ENCODE results near the gene LILRA2. TPM values are rescaled to one million over a fixed set of nuclear protein-coding genes. Genes with fewer than 3 reads are reported as not detected.

The LILRA2 gene
- total and polyA plus RNA-seq, 2 of the 8 experiments (the other 6 are each of a cell fraction or from before 2014, with no cell fraction given) = not detected

DNA sequence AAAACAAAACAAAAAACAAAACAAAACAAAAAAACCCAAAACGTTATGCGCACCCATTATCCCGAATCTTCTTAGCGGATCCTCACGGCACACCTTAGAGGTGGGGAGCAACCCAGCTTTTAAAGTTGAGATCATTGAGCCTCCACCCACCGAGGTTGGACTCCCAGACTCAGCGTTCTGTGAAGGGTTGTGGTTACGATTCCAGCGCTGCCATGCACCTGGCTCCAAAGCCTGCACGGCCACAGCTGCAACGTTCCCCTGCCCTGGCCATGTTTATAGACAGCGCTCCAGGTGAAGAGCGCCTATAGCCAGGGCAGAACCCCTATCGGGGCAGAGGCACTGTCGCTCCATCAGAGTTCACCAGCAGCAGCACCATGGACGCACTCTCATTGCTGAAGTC, 18.7 kb upstream of the LILRA2 start (continued):
- TF ChIP-seq CHD7 (IDR thresholded peaks at IDR 0.05; ENCODE audit: insufficient replicate concordance, low read length) (no peak), YY1 (IDR thresholded peaks at IDR 0.05; ENCODE audit: low read depth, low read length) (no peak), RFX5 (IDR thresholded peaks at IDR 0.05; ENCODE audit: borderline replicate concordance, low read depth, low read length) (no peak), FOSL1 (IDR thresholded peaks at IDR 0.05; ENCODE audit: insufficient read depth, low read depth, low read length) (no peak), MAFK (IDR thresholded peaks at IDR 0.05; ENCODE audit: low read depth, low read length) (no peak), MAX (IDR thresholded peaks at IDR 0.05) (no peak), RNF2 (IDR thresholded peaks at IDR 0.05; ENCODE audit: borderline replicate concordance, low read depth, low read length, missing control alignments, poor library complexity, severe bottlenecking) (no peak)

All from H1 (cell line).